BJ (cell line): Measurements from ENCODE around the gene HNRNPAB. TPM values are rescaled to one million over a fixed set of nuclear protein-coding genes. Genes with fewer than 3 reads are reported as not detected.

Source experiments
- CTCF ChIA-PET: fragments of 350-600 bp; formaldehyde crosslinking; extraction: SDS; loops from one replicate; lab custom pipeline; 2021; ENCODE audit warnings: antibody characterized with exemption, inconsistent platforms; lab: Yijun Ruan, JAX
- POLR2A ChIA-PET: fragments of 300-600 bp; sonication (Branson Sonifier 250); formaldehyde crosslinking; extraction: SDS; loops from one replicate; lab custom pipeline; 2021; ENCODE audit warnings: antibody characterized with exemption; lab: Charles Lee
- DNase-seq: peaks from one replicate; pipeline ENCODE4 v3.0.0-alpha.2; 2011; ENCODE audit warnings: low read depth
- H3K27me3 ChIP-seq: 2 replicates; pipeline ENCODE4 v1.6.0; 2011; ENCODE audit warnings: low read length; ENCODE audit not compliant: control insufficient read depth, insufficient read depth
- H3K36me3 ChIP-seq: 2 replicates; pipeline ENCODE4 v1.5.1; 2011; ENCODE audit warnings: low read length; ENCODE audit not compliant: control insufficient read depth, insufficient read depth
- H3K4me3 ChIP-seq: 2 replicates; pipeline ENCODE4 v1.5.1; 2011; ENCODE audit warnings: low read depth, mild to moderate bottlenecking, control low read depth, low read length
- polyA plus RNA-seq: library from polyadenylated mRNA; depleted of rRNA; stranded (reverse); fragments of >200 nt; gene quantifications from 2 replicates; pipeline ENCODE4 v1.2.3, GENCODE V29; 2011
- TF ChIP-seq, protein P1 (sequence below): IDR thresholded peaks from 2 replicates; pipeline ENCODE4 v1.5.1; 2011; ENCODE audit warnings: low read depth, mild to moderate bottlenecking, control low read depth, inconsistent platforms, low read length, moderate library complexity; ENCODE audit not compliant: insufficient read depth

The HNRNPAB gene
- polyA plus RNA-seq, 1 experiment = 59.3 TPM

DNA sequence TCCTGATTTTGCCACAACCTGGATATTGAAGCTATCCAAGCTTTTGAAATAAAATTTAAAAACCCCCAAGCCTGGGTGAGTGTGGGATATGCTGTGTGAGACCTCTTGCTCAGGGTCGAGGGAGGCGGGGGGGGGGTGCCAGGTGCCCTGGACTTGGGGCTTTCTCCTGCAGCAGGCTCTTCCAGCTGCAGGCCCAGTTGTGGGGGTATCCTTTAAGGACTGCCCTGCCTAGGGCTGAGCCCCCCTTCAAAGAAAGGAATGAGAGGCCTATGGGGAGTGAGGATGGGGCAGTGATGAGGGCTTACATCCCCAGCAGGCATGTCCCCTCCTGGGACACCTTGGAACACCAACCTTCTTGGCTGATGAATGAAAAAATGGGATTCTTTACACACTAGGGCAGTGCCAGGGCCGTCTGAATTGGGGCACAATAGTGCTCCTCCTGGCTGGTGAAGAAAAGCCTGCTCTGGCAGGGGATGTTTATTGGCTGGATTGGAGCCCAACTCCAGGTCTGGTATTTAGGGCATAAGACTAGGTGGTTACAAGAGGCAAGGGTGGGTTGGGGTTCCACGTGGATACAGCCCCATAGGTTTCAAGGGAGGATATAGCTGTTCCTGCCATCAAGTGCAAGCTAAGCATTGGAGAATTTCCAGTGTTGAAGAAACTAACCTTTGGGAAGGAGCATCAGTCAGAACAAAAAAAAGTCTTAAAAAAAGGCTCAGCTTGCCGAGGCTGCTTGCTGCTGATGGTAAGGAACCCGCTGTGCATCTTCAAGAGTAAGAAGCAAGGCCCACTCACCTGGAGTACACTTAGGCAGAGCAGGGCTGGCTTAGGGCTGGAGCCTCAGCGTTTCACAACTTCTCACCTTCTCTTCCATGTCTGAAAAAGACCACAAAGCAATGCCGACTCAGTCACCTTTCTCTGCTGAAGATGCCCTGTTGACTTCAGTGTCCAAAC lies 7.0 kb downstream of the HNRNPAB start:
- Histone ChIP-seq H3K36me3 (peaks cover 63% of the 10 kb centered on the region), H3K27me3 (no peaks in the 10 kb centered on the region)
- CTCF ChIA-PET = interaction anchor here (0.6 to 1.2 kb wide), 3 partner anchors 18 to 400 kb away, joined by 3 to 4 read pairs (median 3); no protein-coding TSS in a partner anchor

DNA sequence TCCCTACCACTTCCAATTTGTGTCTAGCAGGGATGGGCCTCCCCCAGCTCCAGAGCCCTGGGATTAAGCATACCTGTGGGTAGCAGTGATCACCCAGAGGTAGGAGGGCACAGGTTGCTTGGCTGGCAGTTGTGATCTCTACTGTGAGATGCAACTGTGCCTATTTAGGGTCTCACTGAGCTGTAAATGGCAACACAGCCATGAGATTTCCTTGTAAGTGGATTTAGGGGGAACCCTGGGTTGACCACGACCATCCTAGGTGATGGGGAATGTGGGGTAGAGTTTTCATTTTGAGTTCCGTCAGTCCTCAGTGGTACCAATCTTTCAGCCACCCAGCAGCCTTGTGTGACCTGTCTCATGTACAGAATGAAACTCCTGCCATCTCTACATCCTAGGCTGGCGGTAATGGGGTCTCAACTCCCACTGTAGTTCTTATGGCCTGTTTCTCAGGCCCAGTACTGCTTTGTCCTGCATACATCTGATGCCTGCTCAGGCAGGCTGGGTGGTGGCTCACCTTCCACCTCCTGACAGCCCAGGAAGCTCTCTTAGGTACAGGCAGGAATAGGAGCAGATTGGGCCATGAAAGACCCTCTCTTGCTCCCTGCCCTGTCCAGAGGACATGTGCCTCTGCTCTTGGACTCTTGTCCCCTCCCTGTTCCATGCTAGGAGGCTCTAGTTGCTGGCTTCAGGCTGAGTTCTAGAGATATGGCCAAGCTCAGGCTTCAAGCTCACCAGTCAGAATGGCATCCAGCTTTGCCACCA lies 8.1 kb downstream of the HNRNPAB start:
- ChIA-PET POLR2A (no interaction called here), CTCF (interaction anchor here (0.9 to 1.2 kb wide), 2 partner anchors 17 to 19 kb away, joined by 3 to 4 read pairs; no protein-coding TSS in a partner anchor)
- DNase-seq = no peak
- H3K36me3 ChIP-seq = peaks cover 60% of the 10 kb centered on the region
- TF ChIP-seq, protein P1, sequence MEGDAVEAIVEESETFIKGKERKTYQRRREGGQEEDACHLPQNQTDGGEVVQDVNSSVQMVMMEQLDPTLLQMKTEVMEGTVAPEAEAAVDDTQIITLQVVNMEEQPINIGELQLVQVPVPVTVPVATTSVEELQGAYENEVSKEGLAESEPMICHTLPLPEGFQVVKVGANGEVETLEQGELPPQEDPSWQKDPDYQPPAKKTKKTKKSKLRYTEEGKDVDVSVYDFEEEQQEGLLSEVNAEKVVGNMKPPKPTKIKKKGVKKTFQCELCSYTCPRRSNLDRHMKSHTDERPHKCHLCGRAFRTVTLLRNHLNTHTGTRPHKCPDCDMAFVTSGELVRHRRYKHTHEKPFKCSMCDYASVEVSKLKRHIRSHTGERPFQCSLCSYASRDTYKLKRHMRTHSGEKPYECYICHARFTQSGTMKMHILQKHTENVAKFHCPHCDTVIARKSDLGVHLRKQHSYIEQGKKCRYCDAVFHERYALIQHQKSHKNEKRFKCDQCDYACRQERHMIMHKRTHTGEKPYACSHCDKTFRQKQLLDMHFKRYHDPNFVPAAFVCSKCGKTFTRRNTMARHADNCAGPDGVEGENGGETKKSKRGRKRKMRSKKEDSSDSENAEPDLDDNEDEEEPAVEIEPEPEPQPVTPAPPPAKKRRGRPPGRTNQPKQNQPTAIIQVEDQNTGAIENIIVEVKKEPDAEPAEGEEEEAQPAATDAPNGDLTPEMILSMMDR = no peak
- H3K27me3 ChIP-seq = no peaks in the 10 kb centered on the region
- H3K4me3 ChIP-seq = no peak overlapping the region

More for the DNA sequence above, 7.0 kb downstream of the HNRNPAB start:
- TF ChIP-seq, protein P1 = no peak
- POLR2A ChIA-PET = no interaction called here
- DNase-seq = no peak
- H3K4me3 ChIP-seq = no peak overlapping the region

DNA sequence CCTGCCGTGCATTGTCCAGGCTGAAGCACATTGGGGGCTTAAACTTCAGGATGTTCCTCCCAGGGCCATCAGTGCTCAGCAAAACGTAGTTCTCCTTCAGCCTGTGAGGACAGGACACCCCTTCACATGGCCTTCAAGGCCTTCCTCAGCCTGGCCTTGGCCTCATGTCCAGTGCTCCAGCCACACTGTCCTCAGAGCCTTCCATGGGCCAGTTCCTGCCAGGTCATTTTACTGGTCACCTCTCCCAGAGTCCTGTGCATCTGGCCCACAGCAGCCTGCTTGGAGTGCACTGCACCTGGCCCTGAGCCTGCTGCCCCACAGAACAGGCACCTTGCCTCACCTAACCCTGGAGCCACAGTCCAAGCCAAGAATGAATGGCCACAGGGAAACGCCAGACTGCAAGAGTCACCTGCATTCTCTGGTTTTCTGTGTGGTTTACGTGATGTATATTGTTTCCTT lies 8.7 kb downstream of the HNRNPAB start:
- POLR2A ChIA-PET = no interaction called here
- TF ChIP-seq, protein P1 = no peak
- CTCF ChIA-PET = interaction anchor here (1.6 kb wide), 1 partner anchor 18 kb away, joined by 3 read pairs; no protein-coding TSS in a partner anchor

DNA sequence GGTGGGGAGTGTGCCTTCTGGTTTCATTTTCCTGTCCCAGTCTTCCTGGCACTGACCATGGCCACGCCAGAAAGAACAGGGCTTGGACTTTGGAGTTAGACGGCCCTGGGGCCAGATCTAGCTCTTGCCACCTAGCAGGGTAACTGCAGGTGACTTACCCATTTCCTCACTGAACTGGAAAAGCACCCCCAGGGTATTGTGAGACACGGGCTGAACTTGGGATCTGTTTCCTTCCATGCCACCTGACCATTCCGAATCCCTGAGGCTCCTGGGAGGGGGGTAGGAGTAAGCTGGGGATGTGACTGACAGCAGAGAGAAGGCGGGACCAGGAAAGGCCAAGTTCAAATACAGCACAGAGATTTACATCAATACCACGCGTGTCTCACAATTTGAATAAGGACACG lies 9.4 kb downstream of the HNRNPAB start:
- H3K4me3 ChIP-seq = no peak overlapping the region
- H3K36me3 ChIP-seq = peaks cover 55% of the 10 kb centered on the region
- ChIA-PET CTCF (interaction anchor here (0.7 to 1.6 kb wide), 3 partner anchors 14 to 18 kb away, joined by 3 to 4 read pairs (median 3); no protein-coding TSS in a partner anchor), POLR2A (no interaction called here)
- DNase-seq = no peak
- H3K27me3 ChIP-seq = no peaks in the 10 kb centered on the region
- TF ChIP-seq, protein P1 = no peak

More for the DNA sequence above, 8.7 kb downstream of the HNRNPAB start:
- no peak overlapping the region for H3K4me3 ChIP-seq
- H3K36me3 ChIP-seq = peaks cover 57% of the 10 kb centered on the region
- DNase-seq = no peak
- no peaks in the 10 kb centered on the region for H3K27me3 ChIP-seq
